GM18861 (cell line): ENCODE data around the gene SCGB1A1.
"Not testable (repeated sequence)": the region's sequence is repeated elsewhere in the genome, so short reads cannot be mapped to it uniquely, and the experiment has no call there.

Experiments used
- ATAC-seq: cut with Tn5 transposase; IDR thresholded peaks from one replicate; pipeline ENCODE4 v1.9.1; 2021; ENCODE audit not compliant: unreplicated experiment

SCGB1A1 gene, protein sequence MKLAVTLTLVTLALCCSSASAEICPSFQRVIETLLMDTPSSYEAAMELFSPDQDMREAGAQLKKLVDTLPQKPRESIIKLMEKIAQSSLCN

DNA sequence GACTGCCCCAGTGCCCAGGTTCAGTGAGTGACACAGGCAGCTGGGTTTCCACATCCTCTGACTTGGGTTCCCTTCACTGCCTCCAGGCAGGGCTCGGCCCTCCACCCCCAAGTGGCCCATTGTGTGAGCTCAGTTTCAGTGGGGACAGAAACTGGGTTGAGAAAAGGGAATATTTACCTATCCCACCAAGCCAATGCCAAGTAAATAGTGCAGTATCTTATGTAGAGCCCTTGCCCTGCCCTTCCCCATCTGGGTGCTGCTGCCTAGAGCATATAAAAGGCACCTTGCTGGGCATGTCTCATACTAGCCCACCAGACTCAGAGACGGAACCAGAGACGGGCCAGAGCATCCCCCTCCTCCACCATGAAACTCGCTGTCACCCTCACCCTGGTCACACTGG is at the start of gene SCGB1A1:
Gene SCGB1A1, plus strand, starts transcription at position 301 of the 400 bp plus-strand sequence. Its CDS starts 63 bp downstream, at position 364.
- ATAC-seq = no peak

DNA sequence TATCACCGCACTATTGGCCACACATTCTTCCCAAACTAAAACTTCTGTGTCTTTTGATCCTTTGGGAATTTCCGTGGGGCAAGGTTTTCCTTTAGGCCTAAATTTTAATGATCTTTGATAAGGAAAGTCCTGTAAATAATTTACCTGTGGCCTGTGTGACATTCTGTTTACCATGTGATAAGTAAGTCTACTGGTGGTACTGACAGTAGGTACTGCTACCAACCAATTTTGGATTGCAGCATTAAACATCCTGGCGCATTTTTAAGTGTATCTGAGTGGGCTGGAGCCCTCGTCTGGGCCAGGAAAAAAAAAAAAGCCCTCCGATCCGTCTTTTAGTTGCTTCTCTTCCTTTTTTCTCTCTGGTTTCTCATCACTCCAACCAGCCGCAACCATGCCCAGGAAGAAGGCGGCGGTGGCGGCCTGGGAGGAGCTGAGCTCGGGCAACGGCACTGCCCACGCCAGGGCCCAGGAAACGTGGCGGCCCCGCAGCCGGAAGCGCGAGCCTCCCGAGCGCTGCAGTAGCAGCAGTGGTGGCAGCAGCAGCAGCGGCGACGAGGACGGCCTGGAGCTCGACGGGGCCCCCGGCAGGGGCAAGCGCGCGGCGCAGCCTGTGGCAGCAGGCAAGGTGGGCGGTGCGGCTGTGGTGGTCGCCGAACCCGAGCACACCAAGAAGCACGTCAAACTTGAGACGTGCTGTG is 47.9 kb upstream of the SCGB1A1 start:
- no peak for ATAC-seq

DNA sequence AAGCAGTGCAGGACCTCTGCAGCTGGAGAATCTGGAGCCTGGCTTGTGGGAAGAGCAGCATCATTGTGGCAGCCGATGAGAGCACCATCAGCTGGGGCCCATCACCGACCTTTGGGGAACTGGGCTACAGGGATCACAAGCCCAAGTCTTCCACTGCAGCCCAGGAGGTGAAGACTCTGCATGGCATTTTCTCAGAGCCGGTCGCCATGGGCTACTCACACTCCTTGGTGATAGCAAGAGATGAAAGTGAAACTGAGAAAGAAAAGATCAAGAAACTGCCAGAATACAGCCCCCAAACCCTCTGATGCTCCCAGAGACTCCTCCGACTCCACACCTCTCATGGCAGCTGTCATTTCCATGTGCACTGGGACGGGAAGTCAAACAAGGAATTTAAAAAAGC is 46.0 kb upstream of the SCGB1A1 start:
- ATAC-seq = no peak

DNA sequence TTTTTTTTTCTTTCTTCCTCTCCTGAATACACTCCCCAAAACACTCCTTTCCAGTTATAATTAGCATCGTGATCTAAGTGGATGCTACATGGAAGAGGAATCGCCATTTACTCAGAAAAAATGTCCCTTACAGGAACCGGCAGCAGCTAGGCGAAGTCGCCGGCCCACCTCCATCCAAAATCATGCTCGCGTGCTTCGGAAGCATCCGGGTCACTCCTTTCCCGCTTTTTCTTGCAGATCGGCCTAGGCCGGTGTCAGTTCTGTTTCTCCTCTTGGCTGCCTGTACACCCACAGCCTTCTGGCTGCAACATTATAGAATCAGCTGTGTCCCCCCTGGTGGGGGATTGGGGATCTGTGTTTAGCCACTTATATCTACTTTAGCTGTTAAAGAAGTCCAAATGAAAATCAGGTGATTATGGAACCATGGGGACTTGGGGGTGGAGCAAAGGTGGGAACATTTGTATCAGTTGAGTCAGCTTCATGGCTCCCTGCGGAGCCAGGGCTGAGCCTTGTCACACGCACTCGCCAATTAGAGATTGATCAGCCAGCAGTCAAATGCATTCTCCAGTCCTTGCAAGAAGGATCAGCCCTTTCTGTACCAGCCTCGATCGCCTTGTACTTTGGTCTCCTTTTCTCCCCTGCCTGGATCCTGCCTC is 45.2 kb upstream of the SCGB1A1 start:
- no peak for ATAC-seq

DNA sequence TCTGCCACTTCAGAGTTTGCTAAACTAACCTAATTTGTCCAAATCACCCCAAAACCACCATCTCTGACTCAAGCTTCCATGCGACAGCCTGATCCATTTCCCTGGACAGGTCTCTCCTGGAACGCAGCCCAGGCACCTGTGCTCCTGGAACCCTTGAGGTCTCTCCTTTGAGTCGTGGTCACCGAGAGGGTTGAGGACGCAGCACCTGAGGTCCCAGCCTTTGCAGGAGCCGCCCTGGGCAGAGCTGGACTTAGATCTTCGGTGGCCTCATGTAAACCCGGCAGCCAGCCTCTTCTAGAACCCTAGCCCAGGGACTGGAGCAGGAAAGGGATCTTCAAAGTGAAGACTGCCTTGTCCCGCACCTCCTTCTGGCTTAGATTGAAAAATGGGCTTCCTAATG is 44.0 kb upstream of the SCGB1A1 start:
- ATAC-seq = no peak

DNA sequence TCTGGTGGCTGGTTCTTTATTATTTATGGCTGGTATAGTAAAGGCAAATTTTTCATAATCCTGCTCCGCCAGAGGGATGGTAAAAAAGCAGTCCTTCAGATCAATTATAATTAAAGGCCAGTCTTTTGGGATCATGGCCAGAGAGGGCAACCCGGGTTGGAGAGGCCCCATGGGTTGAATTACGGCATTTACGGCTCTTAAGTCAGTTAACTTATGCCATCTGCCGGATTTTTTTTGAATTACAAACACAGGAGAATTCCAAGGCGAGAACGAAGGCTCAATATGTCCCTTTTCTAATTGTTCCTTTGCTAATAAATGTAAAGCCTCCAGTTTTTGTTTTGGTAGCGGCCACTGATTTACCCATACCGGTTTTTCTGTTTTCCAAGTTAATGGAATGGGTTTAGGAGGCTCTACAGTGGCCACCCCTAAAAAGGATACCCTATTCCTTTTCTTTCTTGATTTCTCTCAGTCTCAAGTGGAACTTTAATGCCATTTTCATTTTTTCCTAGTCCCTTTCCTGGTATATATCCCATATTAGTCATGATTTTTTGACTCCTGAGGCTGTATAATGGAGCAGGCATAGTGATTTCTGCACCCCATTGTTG is 40.3 kb upstream of the SCGB1A1 start:
- not testable (repeated sequence) for ATAC-seq

DNA sequence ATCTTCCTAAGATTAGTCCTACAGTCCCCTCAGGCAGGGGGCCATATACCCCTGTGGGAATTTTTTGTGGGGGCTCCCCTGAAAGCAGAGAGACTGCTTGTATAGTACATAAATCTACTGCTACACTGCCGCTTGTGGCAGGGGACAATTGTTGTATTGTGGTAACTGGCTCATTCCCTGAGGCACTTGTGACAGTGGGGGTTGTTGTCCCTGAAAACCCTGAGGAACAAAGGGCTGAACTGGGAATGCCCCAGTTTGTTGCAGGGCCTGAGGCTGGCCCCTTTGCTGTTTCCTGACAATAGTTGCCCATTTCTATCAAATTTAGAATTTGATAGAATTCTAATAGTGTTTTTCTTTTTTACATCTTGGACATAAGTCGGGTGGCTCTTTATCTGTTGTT is 39.2 kb upstream of the SCGB1A1 start:
- ATAC-seq = not testable (repeated sequence)

DNA sequence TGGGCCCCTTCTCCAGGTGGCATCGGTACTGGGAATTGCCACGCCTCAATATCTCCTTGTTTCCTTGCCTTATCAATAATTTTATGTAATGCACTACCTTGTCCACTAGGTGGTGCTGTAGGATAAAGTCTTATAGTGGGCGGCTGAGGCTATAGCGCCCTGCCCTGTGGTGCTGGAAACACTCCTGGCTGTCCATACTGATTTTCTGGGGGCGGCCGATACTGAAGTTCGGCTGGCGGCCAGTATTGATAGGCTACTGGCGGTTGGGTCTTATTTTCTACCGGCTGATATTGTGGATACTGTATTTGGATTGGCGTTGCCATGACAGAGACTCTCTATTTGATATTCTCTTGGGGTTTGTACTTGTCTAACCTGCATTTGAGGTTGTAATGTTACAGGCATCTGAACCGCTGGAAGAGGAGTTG is 38.0 kb upstream of the SCGB1A1 start:
- ATAC-seq = not testable (repeated sequence)

DNA sequence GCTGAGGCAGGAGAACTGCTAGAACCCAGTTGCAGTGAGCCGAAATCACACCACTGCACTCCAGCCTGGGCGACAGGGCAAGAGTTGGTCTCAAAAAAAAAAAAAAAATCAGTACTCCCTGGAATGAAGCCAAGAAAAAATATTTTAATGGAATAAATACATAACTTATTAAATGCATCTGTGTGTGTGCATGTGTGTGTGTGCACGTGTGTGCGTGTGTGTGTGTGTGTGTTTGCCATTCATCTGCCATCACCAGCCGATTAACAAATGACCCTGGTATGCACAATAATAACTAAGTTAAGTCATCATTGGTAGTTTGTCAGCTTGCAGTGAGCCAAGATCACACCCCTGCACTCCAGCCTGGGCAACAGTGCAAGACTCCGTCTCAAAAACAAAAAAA is 35.0 kb upstream of the SCGB1A1 start:
- ATAC-seq = no peak

DNA sequence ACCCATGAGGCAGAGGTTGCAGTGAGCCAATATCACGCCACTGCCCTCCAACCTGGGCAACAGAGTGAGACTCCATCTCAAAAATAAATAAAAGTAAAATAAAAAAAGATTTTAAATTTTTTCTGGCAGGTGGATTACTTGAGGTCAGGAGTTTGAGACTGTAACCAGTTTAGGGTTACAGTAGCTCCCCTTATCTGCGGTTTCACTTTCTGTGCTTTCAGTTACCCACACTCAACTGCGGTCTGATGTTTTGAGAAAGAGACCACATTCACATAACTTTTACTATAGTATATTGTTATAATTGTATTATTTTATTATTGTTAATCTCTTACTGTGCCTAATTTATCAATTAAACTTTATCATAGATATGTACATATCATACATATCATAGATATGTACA is 32.8 kb upstream of the SCGB1A1 start:
- not testable (repeated sequence) for ATAC-seq

DNA sequence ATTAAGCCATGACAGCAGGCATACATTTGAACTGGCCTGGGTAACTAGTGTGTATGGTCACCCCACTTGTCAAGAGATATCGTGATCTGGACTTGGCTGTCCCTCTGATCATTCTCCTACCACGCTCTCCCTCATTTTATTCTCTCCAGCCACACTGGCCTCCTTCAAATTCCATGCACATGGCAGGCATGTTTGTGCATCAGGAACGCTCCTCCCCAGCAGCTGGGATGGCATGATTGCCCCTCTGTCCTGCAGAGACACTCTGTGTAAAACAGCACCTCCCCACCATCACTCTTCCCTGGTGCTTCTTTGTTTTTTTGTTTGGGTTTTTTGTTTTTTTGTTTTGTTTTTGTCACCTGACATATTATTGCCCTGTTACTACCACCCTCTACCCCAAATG is 31.5 kb upstream of the SCGB1A1 start:
- no peak for ATAC-seq

DNA sequence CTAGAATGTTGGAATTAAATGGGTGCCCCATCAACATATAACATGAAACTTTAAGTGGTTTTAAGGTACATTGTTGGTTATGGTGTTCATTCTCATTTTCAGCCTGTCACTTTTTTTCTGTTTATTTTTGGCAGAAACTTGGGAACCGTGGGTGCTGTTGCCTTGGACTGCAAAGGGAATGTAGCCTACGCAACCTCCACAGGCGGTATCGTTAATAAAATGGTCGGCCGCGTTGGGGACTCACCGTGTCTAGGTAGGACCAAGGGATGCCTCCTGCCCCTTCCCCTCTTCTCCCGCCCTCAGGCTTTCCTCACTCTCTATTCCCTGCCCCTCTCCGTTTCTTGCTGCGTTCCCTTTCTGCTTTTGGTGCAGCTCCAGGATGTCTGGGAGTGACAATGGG is 29.8 kb upstream of the SCGB1A1 start:
- no peak for ATAC-seq

DNA sequence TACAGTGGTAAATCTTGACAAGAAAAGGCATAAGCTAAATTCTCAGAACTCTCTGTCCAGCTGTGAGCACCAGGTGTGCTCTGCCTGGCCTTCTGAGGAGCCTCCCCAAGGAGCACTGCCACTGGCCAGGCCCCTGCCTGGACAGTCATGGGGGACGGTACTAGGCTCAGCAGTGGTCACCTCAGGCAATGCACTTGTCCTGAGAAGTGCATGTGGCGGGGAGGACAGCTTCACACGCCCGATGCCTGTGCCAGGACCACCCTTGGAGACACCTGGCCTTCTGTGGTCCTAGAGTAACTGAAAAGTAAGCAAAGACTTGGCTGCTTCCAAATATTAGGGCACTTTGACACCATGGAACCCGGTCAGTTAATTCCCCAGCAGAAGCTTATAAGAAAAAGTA is 28.6 kb upstream of the SCGB1A1 start:
- ATAC-seq = no peak

DNA sequence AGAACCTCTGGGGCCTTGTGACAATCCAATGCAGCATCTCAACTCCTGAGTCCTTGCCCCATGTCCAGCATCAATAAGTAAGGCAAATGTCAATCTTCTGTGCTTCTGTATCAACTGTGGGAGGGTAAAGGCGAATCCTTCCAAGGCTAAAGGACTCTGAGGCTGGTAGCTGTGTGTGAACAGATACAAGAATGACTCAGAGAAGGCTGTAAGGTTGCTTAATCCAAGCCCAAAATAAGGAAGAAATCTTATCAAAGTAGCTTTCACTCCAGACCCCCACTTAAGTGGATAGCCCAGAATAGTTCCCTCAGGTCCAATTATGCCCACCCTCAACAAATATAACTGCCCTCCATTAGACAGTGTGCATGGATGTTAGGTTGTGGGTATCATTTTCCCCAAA is 28.1 kb upstream of the SCGB1A1 start:
- ATAC-seq = no peak

DNA sequence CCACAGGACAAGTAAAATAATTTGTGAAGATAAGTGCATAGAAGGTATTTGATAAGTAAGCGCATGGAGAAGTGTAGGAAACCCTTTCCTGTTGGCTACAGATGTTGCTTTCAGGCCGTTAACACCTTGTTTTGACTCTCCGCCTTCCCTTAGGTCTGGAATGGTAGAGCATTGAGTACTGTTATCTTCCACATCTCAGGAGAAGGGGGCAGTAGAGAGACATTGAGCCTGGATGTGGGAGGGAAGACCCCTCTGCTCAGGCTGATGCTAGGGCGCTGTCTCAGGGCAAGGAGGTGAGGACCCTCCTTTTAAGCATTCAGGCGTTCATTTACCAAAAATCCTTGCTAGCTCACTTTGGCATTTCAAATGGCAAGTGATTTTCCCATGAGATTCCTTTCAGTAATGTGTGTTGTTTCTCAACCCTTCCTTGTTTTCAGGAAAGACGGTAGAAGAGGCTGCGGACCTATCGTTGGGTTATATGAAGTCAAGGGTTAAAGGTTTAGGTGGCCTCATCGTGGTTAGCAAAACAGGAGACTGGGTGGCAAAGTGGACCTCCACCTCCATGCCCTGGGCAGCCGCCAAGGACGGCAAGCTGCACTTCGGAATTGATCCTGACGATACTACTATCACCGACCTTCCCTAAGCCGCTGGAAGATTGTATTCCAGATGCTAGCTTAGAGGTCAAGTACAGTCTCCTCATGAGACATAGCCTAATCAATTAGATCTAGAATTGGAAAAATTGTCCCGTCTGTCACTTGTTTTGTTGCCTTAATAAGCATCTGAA is 27.0 kb upstream of the SCGB1A1 start:
- ATAC-seq = no peak

DNA sequence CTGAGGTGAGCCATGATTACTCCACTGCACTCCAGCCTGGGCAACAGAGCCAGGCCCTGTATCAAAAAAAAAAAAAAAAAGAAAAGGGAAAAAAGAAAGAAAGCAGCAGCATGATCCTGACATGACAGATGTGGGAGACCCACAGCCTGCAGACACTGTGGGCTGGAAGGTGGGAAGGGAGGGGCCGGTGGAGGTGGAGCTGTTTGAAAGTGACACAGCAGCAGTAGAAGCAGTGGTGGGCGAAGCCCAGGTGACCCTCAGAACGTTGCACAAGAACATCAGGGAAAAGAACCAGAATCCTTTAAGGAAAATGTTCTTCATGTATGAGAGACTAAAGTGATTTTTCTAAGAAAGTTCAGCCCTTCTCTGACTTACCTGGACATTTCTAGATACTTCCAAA is 26.3 kb upstream of the SCGB1A1 start:
- ATAC-seq = no peak

DNA sequence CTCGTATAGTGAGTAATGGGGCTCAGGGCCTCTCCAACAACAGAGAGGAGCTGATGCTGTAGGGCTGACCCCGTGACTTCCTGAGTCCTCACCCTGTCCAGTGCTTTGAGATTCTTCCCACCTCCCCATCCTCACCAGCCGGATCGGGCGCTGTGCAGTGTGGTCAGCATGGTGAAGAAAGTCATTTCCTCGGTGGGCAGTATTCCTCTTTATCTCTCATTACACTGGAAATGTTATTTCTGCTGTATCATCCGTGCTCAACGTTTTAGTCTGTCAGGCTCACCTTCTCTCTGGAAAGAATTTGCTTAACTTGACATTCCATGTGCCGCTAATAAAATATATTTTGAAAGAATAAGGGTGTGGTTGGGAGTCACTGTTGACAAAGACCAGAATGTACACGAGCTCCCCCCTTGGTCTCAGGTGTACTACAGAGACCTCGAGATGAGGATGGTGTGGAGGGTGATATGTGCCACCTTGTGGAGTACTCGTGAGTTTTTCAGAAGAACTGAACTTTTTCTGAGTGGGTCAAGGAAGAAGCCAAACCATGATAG is 25.7 kb upstream of the SCGB1A1 start:
- no peak for ATAC-seq

DNA sequence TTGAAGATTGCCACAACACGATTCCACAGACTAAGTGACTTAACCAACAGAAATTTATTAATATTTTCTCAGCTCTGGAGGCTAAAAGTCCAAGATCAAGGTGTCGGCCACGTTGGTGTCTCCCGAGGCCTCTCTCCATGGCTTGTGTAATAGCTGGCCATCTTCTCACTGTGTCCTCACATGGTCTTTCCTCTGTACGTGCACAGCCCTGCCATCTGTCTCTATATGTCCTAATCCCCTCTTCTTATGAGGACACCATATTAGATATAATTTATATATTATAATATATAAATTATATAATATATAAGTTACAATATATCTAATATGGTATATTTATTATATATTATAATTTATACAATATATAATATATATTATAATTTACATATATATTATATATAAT is 25.1 kb upstream of the SCGB1A1 start:
- ATAC-seq = no peak

DNA sequence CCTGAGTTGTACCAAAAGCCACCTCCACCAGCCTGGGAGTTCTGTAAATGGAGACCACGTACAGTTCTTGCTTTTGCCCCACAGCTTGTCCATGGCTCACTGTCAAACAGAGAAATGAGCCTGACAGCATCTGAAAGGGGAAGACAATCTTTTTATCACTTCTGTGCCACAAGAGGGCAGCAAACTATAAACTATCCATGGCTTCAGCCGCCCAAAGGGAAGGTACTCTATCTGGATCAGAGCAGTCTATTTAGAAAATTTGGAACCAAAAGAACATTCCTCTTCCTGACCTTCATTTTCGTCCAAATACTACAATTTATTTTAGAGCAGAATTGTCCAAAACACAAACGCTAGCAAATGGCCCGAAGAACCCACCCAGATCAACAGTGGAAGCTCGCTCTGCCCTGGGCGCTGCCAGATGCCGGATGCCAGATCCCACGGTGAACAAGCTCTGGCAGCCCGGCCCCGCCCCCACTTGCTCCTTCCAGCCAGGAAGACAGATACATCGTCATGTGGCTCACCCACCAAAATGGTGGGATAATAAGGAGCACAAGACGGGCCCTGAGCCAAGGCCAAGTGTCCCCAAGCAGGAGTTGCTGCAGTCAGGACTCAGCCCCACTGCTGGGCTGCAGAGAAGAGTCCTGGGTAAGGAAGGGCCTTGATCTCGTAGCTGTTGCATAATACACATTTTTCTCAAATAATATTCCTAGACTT is 23.9 kb upstream of the SCGB1A1 start:
- no peak for ATAC-seq

DNA sequence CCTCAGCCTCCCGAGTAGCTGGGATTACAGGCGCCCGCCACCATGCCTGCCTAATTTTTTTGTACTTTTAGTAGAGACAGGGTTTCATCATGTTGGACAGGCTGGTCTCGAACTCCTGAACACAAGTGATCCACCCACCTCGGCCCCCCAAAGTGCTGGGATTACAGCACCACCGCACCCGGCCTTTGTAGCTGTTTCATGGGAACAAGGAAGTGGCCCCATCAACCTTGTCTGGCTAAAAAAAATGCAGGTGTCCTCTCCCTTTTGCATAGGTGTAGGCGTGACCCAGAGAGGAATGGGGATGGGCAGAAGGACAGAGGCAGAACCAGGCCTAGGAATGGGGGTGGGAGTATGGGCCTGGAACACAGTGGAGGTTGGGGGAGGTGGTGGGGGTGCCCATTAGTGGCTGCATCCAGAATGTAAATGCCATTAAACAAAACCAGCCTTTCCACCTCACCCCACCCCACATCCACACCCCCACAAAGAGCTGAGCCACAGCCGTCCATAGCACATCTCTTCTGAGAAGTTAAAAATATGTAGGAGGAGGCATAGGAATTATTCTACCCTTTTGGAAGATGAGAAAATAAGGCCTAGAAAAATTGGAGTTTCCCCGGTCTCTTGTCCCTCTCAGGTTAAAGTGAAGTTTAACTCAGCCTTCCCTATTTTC is 22.8 kb upstream of the SCGB1A1 start:
- ATAC-seq = no peak
